ENCODE measurements around the gene PLTP. TPM values are rescaled to one million over a fixed set of nuclear protein-coding genes. Genes with fewer than 3 reads are reported as not detected.

Gene PLTP
- total RNA-seq, 1 experiment from 2014 or later, result 4.7 TPM

DNA sequence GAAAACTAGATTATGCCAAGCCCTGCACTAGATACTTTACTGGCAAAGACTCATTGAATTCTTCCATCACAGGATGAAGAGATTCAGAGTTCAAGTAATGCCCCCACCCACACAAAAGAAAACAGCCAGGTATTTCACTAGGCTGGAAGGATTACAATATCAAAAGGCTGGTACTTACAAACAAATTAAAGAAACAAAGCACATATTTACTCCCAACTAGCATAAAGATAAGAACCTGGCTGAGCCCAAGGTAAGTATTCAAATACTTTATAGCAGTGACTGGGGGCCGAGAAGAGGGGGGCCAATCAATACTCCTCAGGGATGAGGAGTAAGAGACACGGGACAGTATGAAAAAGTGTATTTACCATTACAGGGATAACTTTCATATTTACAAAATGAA, 58.5 kb downstream of the PLTP start:
- H3K36me3 ChIP-seq (ENCODE audit: control insufficient read depth in 1 of 2, insufficient read depth in 2 of 2, low read length in 2 of 2), result no peaks in the 10 kb centered on the region
- no peaks in the 10 kb centered on the region for H4K20me1 ChIP-seq (ENCODE audit: insufficient read depth)
- no peaks in the 10 kb centered on the region for H3K27me3 ChIP-seq (ENCODE audit: insufficient read depth, low read length)
- H3K9me3 ChIP-seq (ENCODE audit: control insufficient read depth in 1 of 2, insufficient read depth in 1 of 2, low read depth in 1 of 2, low read length in 2 of 2), result no peaks in the 10 kb centered on the region
- intact Hi-C loops (cut with micrococcal nuclease), result no loop called here
- RAD21 ChIA-PET (ENCODE audit: low non-redundant PET in 1 of 2, low total read pairs in 2 of 2, uncharacterized antibody in 2 of 2, unreplicated experiment in 2 of 2), result no interaction called here
- peaks cover 0 to 17% of the 10 kb centered on the region in 2 experiments; a peak in 3 of 4 replicates for H3K4me1 ChIP-seq (ENCODE audit: control insufficient read depth in 1 of 2, insufficient read depth in 2 of 2, low read length in 2 of 2)
- no peak overlapping the region for H2AFZ ChIP-seq (ENCODE audit: low read depth, low read length, poor library complexity, severe bottlenecking)
- no peak overlapping the region for H3K4me2 ChIP-seq (ENCODE audit: low read length)
- POLR2A ChIA-PET, result no interaction called here
- H3K9ac ChIP-seq (ENCODE audit: low read length), result no peak overlapping the region
- no peak overlapping the region for H3K4me3 ChIP-seq (replicated peaks in 1 of 2; ENCODE audit: low read depth in 1 of 2, low read length in 2 of 2)
- no peak overlapping the region for H3K27ac ChIP-seq (ENCODE audit: low read depth, low read length)
- 0 out of 2 replicates have a peak, but pooled peaks cover 12% of the 10 kb centered on the region for H3K79me2 ChIP-seq (ENCODE audit: insufficient read depth, low read length)
- DNase-seq (ENCODE audit: low read depth, low spot score) (no peak), ATAC-seq (no peak)
- no peaks in the 10 kb centered on the region for H3K9me2 ChIP-seq (ENCODE audit: insufficient read depth)
- CTCF ChIA-PET, result no interaction called here
- TF ChIP-seq, protein P1, sequence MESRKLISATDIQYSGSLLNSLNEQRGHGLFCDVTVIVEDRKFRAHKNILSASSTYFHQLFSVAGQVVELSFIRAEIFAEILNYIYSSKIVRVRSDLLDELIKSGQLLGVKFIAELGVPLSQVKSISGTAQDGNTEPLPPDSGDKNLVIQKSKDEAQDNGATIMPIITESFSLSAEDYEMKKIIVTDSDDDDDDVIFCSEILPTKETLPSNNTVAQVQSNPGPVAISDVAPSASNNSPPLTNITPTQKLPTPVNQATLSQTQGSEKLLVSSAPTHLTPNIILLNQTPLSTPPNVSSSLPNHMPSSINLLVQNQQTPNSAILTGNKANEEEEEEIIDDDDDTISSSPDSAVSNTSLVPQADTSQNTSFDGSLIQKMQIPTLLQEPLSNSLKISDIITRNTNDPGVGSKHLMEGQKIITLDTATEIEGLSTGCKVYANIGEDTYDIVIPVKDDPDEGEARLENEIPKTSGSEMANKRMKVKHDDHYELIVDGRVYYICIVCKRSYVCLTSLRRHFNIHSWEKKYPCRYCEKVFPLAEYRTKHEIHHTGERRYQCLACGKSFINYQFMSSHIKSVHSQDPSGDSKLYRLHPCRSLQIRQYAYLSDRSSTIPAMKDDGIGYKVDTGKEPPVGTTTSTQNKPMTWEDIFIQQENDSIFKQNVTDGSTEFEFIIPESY (IDR thresholded peaks at IDR 0.05; ENCODE audit: extremely low read depth, insufficient replicate concordance, low read length), result no peak
- TF ChIP-seq, protein P2, sequence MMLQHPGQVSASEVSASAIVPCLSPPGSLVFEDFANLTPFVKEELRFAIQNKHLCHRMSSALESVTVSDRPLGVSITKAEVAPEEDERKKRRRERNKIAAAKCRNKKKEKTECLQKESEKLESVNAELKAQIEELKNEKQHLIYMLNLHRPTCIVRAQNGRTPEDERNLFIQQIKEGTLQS (IDR thresholded peaks at IDR 0.05), result no peak
- TF ChIP-seq EZH2phosphoT487 (IDR thresholded peaks at IDR 0.05; ENCODE audit: borderline replicate concordance), result no peak
- no peak for TF ChIP-seq SIN3A (IDR thresholded peaks at IDR 0.05; ENCODE audit: low read depth)
- TF ChIP-seq POLR2AphosphoS5 (IDR thresholded peaks at IDR 0.05; ENCODE audit: low read depth, low read length), result no peak
- no peak for TF ChIP-seq CEBPB (IDR thresholded peaks at IDR 0.05; ENCODE audit: low read depth)
- TF ChIP-seq, protein P3, sequence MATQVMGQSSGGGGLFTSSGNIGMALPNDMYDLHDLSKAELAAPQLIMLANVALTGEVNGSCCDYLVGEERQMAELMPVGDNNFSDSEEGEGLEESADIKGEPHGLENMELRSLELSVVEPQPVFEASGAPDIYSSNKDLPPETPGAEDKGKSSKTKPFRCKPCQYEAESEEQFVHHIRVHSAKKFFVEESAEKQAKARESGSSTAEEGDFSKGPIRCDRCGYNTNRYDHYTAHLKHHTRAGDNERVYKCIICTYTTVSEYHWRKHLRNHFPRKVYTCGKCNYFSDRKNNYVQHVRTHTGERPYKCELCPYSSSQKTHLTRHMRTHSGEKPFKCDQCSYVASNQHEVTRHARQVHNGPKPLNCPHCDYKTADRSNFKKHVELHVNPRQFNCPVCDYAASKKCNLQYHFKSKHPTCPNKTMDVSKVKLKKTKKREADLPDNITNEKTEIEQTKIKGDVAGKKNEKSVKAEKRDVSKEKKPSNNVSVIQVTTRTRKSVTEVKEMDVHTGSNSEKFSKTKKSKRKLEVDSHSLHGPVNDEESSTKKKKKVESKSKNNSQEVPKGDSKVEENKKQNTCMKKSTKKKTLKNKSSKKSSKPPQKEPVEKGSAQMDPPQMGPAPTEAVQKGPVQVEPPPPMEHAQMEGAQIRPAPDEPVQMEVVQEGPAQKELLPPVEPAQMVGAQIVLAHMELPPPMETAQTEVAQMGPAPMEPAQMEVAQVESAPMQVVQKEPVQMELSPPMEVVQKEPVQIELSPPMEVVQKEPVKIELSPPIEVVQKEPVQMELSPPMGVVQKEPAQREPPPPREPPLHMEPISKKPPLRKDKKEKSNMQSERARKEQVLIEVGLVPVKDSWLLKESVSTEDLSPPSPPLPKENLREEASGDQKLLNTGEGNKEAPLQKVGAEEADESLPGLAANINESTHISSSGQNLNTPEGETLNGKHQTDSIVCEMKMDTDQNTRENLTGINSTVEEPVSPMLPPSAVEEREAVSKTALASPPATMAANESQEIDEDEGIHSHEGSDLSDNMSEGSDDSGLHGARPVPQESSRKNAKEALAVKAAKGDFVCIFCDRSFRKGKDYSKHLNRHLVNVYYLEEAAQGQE (IDR thresholded peaks at IDR 0.05; ENCODE audit: low read depth), result no peak
- TF ChIP-seq ZFX (IDR thresholded peaks at IDR 0.05), result no peak
- no peak for TF ChIP-seq TCF7L2 (IDR thresholded peaks at IDR 0.05; ENCODE audit: borderline replicate concordance, extremely low read depth, insufficient read depth, insufficient read length)
- TF ChIP-seq SRF (IDR thresholded peaks at IDR 0.05; ENCODE audit: low read depth), result no peak
- no peak for TF ChIP-seq ELF1 (IDR thresholded peaks at IDR 0.05; ENCODE audit: borderline replicate concordance, low read depth)
- TF ChIP-seq JUND (IDR thresholded peaks at IDR 0.05), result no peak
- no peak for TF ChIP-seq EGR1 (IDR thresholded peaks at IDR 0.05; ENCODE audit: low read depth)
- TF ChIP-seq, protein P4, sequence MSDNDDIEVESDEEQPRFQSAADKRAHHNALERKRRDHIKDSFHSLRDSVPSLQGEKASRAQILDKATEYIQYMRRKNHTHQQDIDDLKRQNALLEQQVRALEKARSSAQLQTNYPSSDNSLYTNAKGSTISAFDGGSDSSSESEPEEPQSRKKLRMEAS (IDR thresholded peaks at IDR 0.05), result no peak
- no peak for TF ChIP-seq SP1 (IDR thresholded peaks at IDR 0.05; ENCODE audit: low read depth)
- TF ChIP-seq FOSL1 (IDR thresholded peaks at IDR 0.05; ENCODE audit: low read depth), result no peak
- TF ChIP-seq RAD21 (IDR thresholded peaks at IDR 0.05; ENCODE audit: low read depth), result no peak
- TF ChIP-seq POLR2A (IDR thresholded peaks at IDR 0.05; ENCODE audit: borderline replicate concordance, extremely low read depth, insufficient read depth, insufficient read length), result no peak
- no TSS peak for BruUV-seq (replicated peaks)

All from HCT116 (cell line).